Measurements from ENCODE around the gene SPAG6. TPM values are rescaled to one million over a fixed set of nuclear protein-coding genes. Genes with fewer than 3 reads are reported as not detected.
"Not testable (repeated sequence)": the region's sequence is repeated elsewhere in the genome, so short reads cannot be mapped to it uniquely, and the experiment has no call there.

Gene SPAG6
- total RNA-seq = not detected
- long read RNA-seq = 0 reads

DNA sequence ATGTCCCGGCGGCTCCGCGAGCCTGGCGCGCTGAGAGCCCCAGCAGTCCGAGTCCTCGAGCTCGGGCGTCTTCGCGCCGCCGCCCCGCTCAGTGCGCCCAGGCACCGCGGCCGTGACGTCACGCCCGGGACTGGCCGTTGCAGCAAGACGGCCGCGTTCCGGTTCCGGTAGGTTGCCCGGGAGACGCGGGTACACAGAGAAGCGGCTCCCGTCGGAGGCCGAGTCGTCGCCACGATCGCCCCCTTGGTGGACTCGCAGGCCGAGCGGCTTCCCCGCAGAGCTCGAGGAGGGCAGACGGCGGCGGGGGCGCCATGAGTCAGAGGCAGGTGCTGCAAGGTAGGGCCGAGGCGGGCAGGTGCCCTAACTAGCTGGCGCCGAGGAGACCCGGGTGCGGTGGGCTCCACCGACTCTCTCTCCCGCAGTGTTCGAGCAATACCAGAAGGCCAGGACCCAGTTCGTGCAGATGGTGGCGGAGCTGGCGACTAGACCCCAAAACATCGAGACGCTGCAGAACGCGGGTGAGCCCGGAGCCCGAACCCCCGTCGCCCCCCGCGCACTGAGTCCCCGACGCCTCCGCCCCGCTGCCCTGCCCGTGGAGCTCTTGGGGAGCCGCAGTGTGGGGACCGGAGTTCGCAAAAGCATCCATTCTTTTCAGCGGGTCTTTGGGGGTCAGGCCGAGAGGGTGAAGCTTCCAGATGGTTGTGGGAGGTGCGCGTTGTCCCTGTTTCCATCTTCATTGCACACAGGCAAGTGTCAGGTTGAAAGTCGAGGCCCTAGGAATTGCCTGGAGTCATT, at the start of gene SPAG6:
Gene SPAG6 (plus strand): TSS at position 196 of the 795 bp plus-strand sequence. CDS start 116 bp downstream, at position 312.
- DNase-seq (peak; percentile 77), ATAC-seq (ENCODE audit: poor library complexity) (no peak)
- intact Hi-C loops (cut with DNase I) = no loop called here

DNA sequence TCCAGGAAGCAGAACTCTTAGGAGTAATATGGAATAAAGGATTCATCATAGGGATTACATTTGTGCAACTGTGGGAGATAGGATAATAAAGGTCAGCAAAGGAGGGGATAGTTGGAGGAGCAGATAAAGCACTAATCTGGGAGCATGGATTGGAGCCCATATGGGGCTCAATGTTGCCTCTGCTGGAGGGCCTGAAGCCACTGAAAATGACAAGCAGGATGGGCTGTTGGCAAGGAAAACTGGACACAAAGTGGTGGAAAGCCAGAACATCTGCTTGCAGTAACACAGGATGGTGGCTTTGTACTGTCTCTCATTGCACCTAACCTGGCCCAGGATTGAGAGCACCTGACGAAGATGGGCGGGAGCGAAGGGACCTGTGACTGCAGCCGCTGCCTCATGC, 44.1 kb upstream of the SPAG6 start:
- ATAC-seq (ENCODE audit: poor library complexity) (no peak), DNase-seq (no peak)
- intact Hi-C loops (cut with DNase I) = no loop called here

- no peak for DNase-seq
- intact Hi-C loops (cut with DNase I) = no loop called here
These were observed 41.8 kb upstream of the SPAG6 start for GRCh38 chr10:22303461-22303860.

GRCh38 chr10:22305721-22306120, 39.6 kb upstream of the SPAG6 start:
- intact Hi-C loops (cut with DNase I) = no loop called here
- DNase-seq = no peak
- no peak for ATAC-seq (ENCODE audit: poor library complexity)

More at GRCh38 chr10:22303461-22303860, 41.8 kb upstream of the SPAG6 start:
- no peak for ATAC-seq (ENCODE audit: poor library complexity)

DNA sequence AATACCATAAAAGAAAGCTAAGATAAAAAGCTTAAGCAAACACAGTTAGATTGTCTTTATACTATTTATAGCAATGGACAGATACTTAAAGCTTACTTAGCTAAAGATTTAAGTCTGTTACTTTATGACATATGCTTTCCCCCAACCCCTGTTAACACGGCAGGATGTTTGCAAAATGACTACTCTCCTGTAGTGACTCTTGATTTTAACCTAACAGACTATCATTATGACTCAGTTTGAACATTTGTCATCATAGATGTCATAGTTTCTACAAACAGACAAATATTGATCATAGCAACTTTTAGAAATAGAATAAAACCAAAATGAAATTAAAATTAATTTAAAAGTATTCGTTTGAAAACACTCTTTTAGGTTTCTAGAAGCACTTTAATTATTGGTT, 36.9 kb upstream of the SPAG6 start:
- intact Hi-C loops (cut with DNase I) = no loop called here
- ATAC-seq (ENCODE audit: poor library complexity) = no peak
- no peak for DNase-seq

- ATAC-seq (ENCODE audit: poor library complexity) (no peak), DNase-seq (no peak)
- intact Hi-C loops (cut with DNase I) = no loop called here
These were observed 35.9 kb upstream of the SPAG6 start for GRCh38 chr10:22309180-22310000.

DNA sequence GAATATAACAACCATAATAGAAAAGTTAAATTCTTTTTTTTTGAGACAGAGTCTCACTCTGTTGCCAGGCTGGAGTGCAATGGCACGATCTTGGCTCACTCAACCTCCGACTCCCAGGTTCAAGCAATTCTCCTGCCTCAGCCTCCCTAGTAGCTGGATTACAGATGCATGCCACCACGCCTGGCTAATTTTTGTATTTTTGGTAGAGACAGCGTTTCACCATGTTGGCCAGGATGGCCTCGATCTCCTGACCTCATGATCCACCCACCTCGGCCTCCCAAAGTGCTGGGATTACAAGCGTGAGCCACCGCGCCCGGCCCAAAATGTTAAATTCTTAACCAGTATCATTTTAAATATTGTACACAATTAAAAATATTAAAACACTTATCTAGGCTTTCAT, 35.3 kb upstream of the SPAG6 start:
- DNase-seq; ATAC-seq (ENCODE audit: poor library complexity); intact Hi-C loops (cut with DNase I): not testable (repeated sequence)

DNA sequence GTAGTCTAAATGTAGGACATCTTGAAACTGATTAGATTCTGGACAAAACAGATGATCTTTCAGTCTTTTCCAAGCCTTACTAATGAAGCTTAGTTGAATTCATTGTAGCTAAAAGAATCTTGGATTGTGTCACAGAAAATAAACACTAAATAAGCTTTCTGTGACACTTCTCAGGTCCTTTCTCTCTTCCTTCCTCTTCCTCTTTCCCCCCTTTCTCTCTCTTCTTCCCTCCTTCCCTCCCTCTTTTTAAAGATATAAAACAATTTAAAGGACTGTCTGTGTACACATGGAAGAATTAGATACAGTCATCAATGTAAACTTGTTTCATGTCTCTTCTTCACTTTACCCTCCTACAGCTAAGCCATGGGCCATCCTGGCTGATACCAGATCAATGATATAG, 34.4 kb upstream of the SPAG6 start:
- ATAC-seq (ENCODE audit: poor library complexity) = no peak
- intact Hi-C loops (cut with DNase I) = no loop called here
- no peak for DNase-seq

DNA sequence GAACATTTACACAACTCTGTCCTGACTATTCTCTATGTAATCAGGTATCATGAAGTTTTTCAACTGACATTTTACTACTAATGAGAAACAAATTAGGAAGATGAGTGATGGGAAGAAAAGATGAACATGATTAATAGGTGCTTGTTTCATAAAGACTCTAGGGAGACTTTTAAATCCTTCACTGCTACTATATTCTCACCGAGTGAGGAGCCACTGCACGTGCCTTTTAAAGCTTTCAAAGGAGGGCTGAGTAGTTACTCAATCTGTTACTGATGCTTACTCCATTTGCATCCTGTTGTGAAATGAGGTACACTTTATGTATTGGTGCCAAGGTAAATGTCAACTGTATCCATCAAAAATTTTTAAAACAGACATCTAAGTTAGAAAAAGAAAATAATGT, 30.4 kb upstream of the SPAG6 start:
- ATAC-seq (ENCODE audit: poor library complexity) (no peak), DNase-seq (no peak)
- intact Hi-C loops (cut with DNase I) = loop anchor here (5.0 kb wide), 1 partner anchor 63 kb away; no protein-coding TSS in a partner anchor

GRCh38 chr10:22315455-22316285, 29.6 kb upstream of the SPAG6 start:
- no peak for DNase-seq
- peak; percentile 14 for ATAC-seq (ENCODE audit: poor library complexity)
- intact Hi-C loops (cut with DNase I) = loop anchor here (5.0 kb wide), 1 partner anchor 63 kb away; no protein-coding TSS in a partner anchor

DNA sequence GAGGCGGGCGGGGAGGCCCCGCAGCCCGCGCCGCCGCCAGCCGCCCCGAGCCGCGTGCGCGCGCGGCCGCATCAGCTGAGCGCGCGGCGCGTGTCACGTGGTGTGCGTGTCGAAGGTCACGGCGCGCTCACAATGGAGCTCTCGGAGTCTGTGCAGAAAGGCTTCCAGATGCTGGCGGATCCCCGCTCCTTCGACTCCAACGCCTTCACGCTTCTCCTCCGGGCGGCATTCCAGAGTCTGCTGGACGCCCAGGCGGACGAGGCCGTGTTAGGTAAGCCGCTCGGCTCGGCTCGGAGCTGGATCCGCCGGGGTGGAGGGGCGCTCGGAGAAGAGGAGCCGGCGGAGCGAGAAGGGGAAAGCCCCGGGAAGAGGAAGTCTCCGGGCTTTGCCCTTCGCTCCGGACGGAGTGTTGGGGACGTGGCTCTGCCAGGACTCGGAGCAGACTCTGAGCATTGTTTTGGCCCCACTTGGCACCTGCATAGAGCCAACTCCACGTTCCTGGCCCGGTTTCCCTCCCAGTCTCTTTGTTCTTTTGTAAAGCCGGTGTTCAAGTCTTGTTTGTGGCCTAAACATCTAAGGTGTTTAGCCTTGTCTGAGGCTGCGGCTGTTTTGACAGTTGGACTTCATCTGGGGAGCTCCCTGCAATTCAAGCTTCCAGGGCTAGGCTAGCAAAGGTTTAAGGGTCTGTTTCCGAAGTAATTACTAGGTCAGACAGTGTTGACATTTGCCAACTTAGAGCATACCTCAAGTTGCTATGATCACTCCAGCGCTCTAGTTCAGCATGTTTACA, 28.8 kb upstream of the SPAG6 start, which contains the start of gene COMMD3:
Gene COMMD3 (plus strand): TSS at position 103 of the 790 bp plus-strand sequence. CDS start 30 bp downstream, at position 133.
- peak; percentile 94 for DNase-seq
- ATAC-seq (ENCODE audit: poor library complexity) = peak; percentile 93
- intact Hi-C loops (cut with DNase I) = loop anchor here (5.0 kb wide), 1 partner anchor 64 kb away; no protein-coding TSS in a partner anchor

GRCh38 chr10:22317076-22317370, 28.3 kb upstream of the SPAG6 start:
- DNase-seq (no peak), ATAC-seq (ENCODE audit: poor library complexity) (peak; percentile 4)
- intact Hi-C loops (cut with DNase I) = loop anchor here (5.0 kb wide), 1 partner anchor 65 kb away; no protein-coding TSS in a partner anchor

GRCh38 chr10:22317771-22318565, 27.3 kb upstream of the SPAG6 start:
- intact Hi-C loops (cut with DNase I) = loop anchor here (5.0 kb wide), 1 partner anchor 66 kb away; no protein-coding TSS in a partner anchor
- DNase-seq = no peak
- ATAC-seq (ENCODE audit: poor library complexity) = no peak

GRCh38 chr10:22318772-22319171, 26.5 kb upstream of the SPAG6 start:
- no peak for DNase-seq
- intact Hi-C loops (cut with DNase I) = loop anchor here (5.0 kb wide), 1 partner anchor 66 kb away; no protein-coding TSS in a partner anchor
- ATAC-seq (ENCODE audit: poor library complexity) = no peak

- DNase-seq (no peak), ATAC-seq (ENCODE audit: poor library complexity) (no peak)
- intact Hi-C loops (cut with DNase I) = loop anchor here (5.0 kb wide), 1 partner anchor 67 kb away; no protein-coding TSS in a partner anchor
These were observed 25.7 kb upstream of the SPAG6 start for GRCh38 chr10:22319547-22319979.

DNA sequence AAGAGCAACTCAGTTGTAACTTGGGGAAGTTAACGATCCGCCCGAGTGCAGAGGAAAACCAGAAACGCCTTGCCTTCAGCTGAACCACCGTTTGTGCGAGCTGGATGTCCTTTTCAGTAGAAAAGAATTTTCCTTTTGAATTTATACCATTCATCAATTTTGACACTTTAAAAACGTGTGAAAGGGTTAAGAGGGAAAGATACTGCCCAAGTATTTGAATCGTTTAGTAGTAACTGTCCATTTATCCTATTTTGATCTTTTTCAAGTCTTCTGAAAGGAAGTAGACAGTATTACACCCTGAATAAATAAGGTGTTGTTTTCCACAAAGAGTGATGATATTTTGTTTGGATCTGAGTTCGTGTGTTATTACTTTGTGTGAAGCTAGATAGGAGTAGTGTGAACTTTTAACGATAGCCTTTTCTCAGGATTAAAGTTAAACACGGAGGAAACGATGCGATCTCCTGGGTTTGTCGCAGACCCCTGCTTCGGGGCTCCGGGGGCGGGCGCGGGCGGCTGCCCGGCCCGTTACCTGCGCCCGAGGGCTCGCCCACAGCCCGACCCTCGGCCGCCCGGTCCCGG, 25.2 kb upstream of the SPAG6 start:
- intact Hi-C loops (cut with DNase I) = loop anchor here (5.0 kb wide), 1 partner anchor 68 kb away; no protein-coding TSS in a partner anchor
- no peak for DNase-seq
- ATAC-seq (ENCODE audit: poor library complexity) = no peak

Measured in Right ventricle myocardium superior (tissue), 1 donor.